Measurements from ENCODE around the gene GFY.
A peak's percentile ranks its signal among the peaks of the same experiment; 100 is the strongest.

GFY gene

GRCh38 chr19:49432141-49433073, 7.2 kb downstream of the GFY start:
- peaks cover 33% of the 10 kb centered on the region for H3K4me1 Mint-ChIP-seq
- H3K27ac Mint-ChIP-seq, result no peak overlapping the region
- no peak overlapping the region for H3K4me3 Mint-ChIP-seq
- H3K27me3 Mint-ChIP-seq, result peaks cover 62% of the 10 kb centered on the region
- H3K9me3 Mint-ChIP-seq, result no peaks in the 10 kb centered on the region
- H3K36me3 Mint-ChIP-seq, result peaks cover 2% of the 10 kb centered on the region

- Mint-ChIP-seq H3K27me3 (peaks cover 64% of the 10 kb centered on the region), H3K9me3 (no peaks in the 10 kb centered on the region), H3K4me3 (peak overlapping the region; percentile 5), H3K27ac (no peak overlapping the region), H3K36me3 (peaks cover 2% of the 10 kb centered on the region), H3K4me1 (peaks cover 25% of the 10 kb centered on the region)
Measured at GRCh38 chr19:49433240-49433901, 8.2 kb downstream of the GFY start.

- H3K9me3 Mint-ChIP-seq, result no peaks in the 10 kb centered on the region
- H3K4me3 Mint-ChIP-seq, result no peak overlapping the region
- peak overlapping the region; percentile 5 for H3K27ac Mint-ChIP-seq
- peaks cover 20% of the 10 kb centered on the region for H3K4me1 Mint-ChIP-seq
- peaks cover 2% of the 10 kb centered on the region for H3K36me3 Mint-ChIP-seq
- H3K27me3 Mint-ChIP-seq, result peaks cover 69% of the 10 kb centered on the region
Measured at GRCh38 chr19:49434907-49435583, 9.9 kb downstream of the GFY start.

GRCh38 chr19:49435670-49436069, 10.5 kb downstream of the GFY start:
- H3K4me3 Mint-ChIP-seq, result no peak overlapping the region
- peak overlapping the region; percentile 38 for H3K27ac Mint-ChIP-seq
- H3K9me3 Mint-ChIP-seq, result no peaks in the 10 kb centered on the region
- H3K27me3 Mint-ChIP-seq, result peaks cover 69% of the 10 kb centered on the region
- H3K36me3 Mint-ChIP-seq, result peaks cover 2% of the 10 kb centered on the region
- H3K4me1 Mint-ChIP-seq, result peaks cover 24% of the 10 kb centered on the region

GRCh38 chr19:49436381-49437017, 11.3 kb downstream of the GFY start:
- Mint-ChIP-seq H3K9me3 (no peaks in the 10 kb centered on the region), H3K4me1 (peaks cover 28% of the 10 kb centered on the region), H3K36me3 (no peaks in the 10 kb centered on the region), H3K27ac (peak overlapping the region; percentile 70), H3K4me3 (no peak overlapping the region), H3K27me3 (peaks cover 70% of the 10 kb centered on the region)

- Mint-ChIP-seq H3K4me1 (peaks cover 32% of the 10 kb centered on the region), H3K9me3 (no peaks in the 10 kb centered on the region), H3K4me3 (no peak overlapping the region), H3K36me3 (no peaks in the 10 kb centered on the region), H3K27me3 (peaks cover 73% of the 10 kb centered on the region), H3K27ac (no peak overlapping the region)
Measured at GRCh38 chr19:49437231-49437630, 12.0 kb downstream of the GFY start.

GRCh38 chr19:49438261-49438660, 13.1 kb downstream of the GFY start:
- Mint-ChIP-seq H3K27me3 (peaks cover 68% of the 10 kb centered on the region), H3K27ac (no peak overlapping the region), H3K4me1 (peaks cover 29% of the 10 kb centered on the region), H3K9me3 (no peaks in the 10 kb centered on the region), H3K36me3 (no peaks in the 10 kb centered on the region), H3K4me3 (no peak overlapping the region)

GRCh38 chr19:49439836-49440235, 14.6 kb downstream of the GFY start:
- peaks cover 33% of the 10 kb centered on the region for H3K4me1 Mint-ChIP-seq
- peaks cover 62% of the 10 kb centered on the region for H3K27me3 Mint-ChIP-seq
- no peaks in the 10 kb centered on the region for H3K9me3 Mint-ChIP-seq
- H3K4me3 Mint-ChIP-seq, result no peak overlapping the region
- no peak overlapping the region for H3K27ac Mint-ChIP-seq
- no peaks in the 10 kb centered on the region for H3K36me3 Mint-ChIP-seq

- Mint-ChIP-seq H3K27ac (no peak overlapping the region), H3K9me3 (no peaks in the 10 kb centered on the region), H3K36me3 (no peaks in the 10 kb centered on the region), H3K27me3 (peaks cover 54% of the 10 kb centered on the region), H3K4me1 (peaks cover 38% of the 10 kb centered on the region), H3K4me3 (peak overlapping the region; percentile 83)
Measured at GRCh38 chr19:49440439-49441209, 15.4 kb downstream of the GFY start.

- Mint-ChIP-seq H3K4me1 (peaks cover 33% of the 10 kb centered on the region), H3K36me3 (no peaks in the 10 kb centered on the region), H3K4me3 (peak within 1 kb of the TSS; percentile 83), H3K27ac (peak within 1 kb of the TSS; percentile 57), H3K27me3 (peaks cover 46% of the 10 kb centered on the region), H3K9me3 (no peaks in the 10 kb centered on the region)
Measured at GRCh38 chr19:49441210-49441959, 16.2 kb downstream of the GFY start, which contains the start of gene SLC17A7. TSS of gene SLC17A7 (minus strand) at chr19:49441527. CDS start at chr19:49441379, 148 bp downstream.

GRCh38 chr19:49441960-49442350, 16.8 kb downstream of the GFY start:
- peak overlapping the region; percentile 78 for H3K4me3 Mint-ChIP-seq
- H3K36me3 Mint-ChIP-seq, result no peaks in the 10 kb centered on the region
- no peaks in the 10 kb centered on the region for H3K9me3 Mint-ChIP-seq
- H3K27me3 Mint-ChIP-seq, result peaks cover 43% of the 10 kb centered on the region
- peak overlapping the region; percentile 57 for H3K27ac Mint-ChIP-seq
- H3K4me1 Mint-ChIP-seq, result peaks cover 33% of the 10 kb centered on the region

GRCh38 chr19:49442354-49442753, 17.2 kb downstream of the GFY start:
- H3K4me3 Mint-ChIP-seq, result peak overlapping the region; percentile 78
- no peak overlapping the region for H3K27ac Mint-ChIP-seq
- H3K9me3 Mint-ChIP-seq, result no peaks in the 10 kb centered on the region
- H3K27me3 Mint-ChIP-seq, result peaks cover 41% of the 10 kb centered on the region
- H3K36me3 Mint-ChIP-seq, result no peaks in the 10 kb centered on the region
- H3K4me1 Mint-ChIP-seq, result peaks cover 33% of the 10 kb centered on the region

- peaks cover 33% of the 10 kb centered on the region for H3K4me1 Mint-ChIP-seq
- no peaks in the 10 kb centered on the region for H3K9me3 Mint-ChIP-seq
- H3K4me3 Mint-ChIP-seq, result peak overlapping the region; percentile 78
- H3K27ac Mint-ChIP-seq, result no peak overlapping the region
- no peaks in the 10 kb centered on the region for H3K36me3 Mint-ChIP-seq
- peaks cover 37% of the 10 kb centered on the region for H3K27me3 Mint-ChIP-seq
Measured at GRCh38 chr19:49442771-49443365, 17.7 kb downstream of the GFY start.
